GM19467 (cell line): ENCODE results near the gene CEP135.
"Not testable (repeated sequence)": the region's sequence is repeated elsewhere in the genome, so short reads cannot be mapped to it uniquely, and the experiment has no call there.

Experiments
- ATAC-seq: cut with Tn5 transposase; IDR thresholded peaks from one replicate; pipeline ENCODE4 v1.9.1; 2021; ENCODE audit warnings: mild to moderate bottlenecking, moderate library complexity; ENCODE audit not compliant: unreplicated experiment

Gene CEP135

GRCh38 chr4:55948726-55949481, at the start of gene CEP135:
Gene CEP135, plus strand, starts transcription at chr4:55948945. Its CDS starts 3,186 bp downstream, at chr4:55952131.
- ATAC-seq = peak; percentile 71

GRCh38 chr4:55902677-55903076, 46.1 kb upstream of the CEP135 start:
- no peak for ATAC-seq

GRCh38 chr4:55903577-55903976, 45.2 kb upstream of the CEP135 start:
- ATAC-seq = no peak

GRCh38 chr4:55904576-55904975, 44.2 kb upstream of the CEP135 start:
- ATAC-seq = no peak

- ATAC-seq = no peak
Observed at GRCh38 chr4:55906323-55906722, 42.4 kb upstream of the CEP135 start.

- no peak for ATAC-seq
Observed at GRCh38 chr4:55906989-55907388, 41.8 kb upstream of the CEP135 start.

GRCh38 chr4:55907469-55907868, 41.3 kb upstream of the CEP135 start:
- no peak for ATAC-seq

- ATAC-seq = no peak
Observed at GRCh38 chr4:55910140-55910539, 38.6 kb upstream of the CEP135 start.

- no peak for ATAC-seq
Observed at GRCh38 chr4:55912249-55912648, 36.5 kb upstream of the CEP135 start.

- ATAC-seq = no peak
Observed at GRCh38 chr4:55920571-55920970, 28.2 kb upstream of the CEP135 start.

GRCh38 chr4:55921093-55921492, 27.7 kb upstream of the CEP135 start:
- ATAC-seq = no peak

GRCh38 chr4:55925241-55925640, 23.5 kb upstream of the CEP135 start:
- ATAC-seq = no peak

- ATAC-seq = no peak
Observed at GRCh38 chr4:55926610-55927009, 22.1 kb upstream of the CEP135 start.

- no peak for ATAC-seq
Observed at GRCh38 chr4:55927803-55928437, 20.8 kb upstream of the CEP135 start.

GRCh38 chr4:55928846-55929245, 19.9 kb upstream of the CEP135 start:
- no peak for ATAC-seq

- ATAC-seq = no peak
Observed at GRCh38 chr4:55931043-55931442, 17.7 kb upstream of the CEP135 start.

- no peak for ATAC-seq
Observed at GRCh38 chr4:55931833-55932232, 16.9 kb upstream of the CEP135 start.

- ATAC-seq = no peak
Observed at GRCh38 chr4:55932511-55932910, 16.2 kb upstream of the CEP135 start.

GRCh38 chr4:55933611-55934010, 15.1 kb upstream of the CEP135 start:
- ATAC-seq = no peak

- not testable (repeated sequence) for ATAC-seq
Observed at GRCh38 chr4:55935907-55936306, 12.8 kb upstream of the CEP135 start.

- no peak for ATAC-seq
Observed at GRCh38 chr4:55938481-55938880, 10.3 kb upstream of the CEP135 start.

GRCh38 chr4:55939421-55939820, 9.3 kb upstream of the CEP135 start:
- no peak for ATAC-seq
